Transverse colon (tissue), 4 donors: ENCODE data around the gene RELT. TPM values are rescaled to one million over a fixed set of nuclear protein-coding genes. Genes with fewer than 3 reads are reported as not detected.

ENCODE experiments used
- DNase-seq: peaks from one replicate; pipeline ENCODE4 v3.0.0-alpha.2; 2019
- H3K27ac ChIP-seq, 4 donors: fragments of 200-600 bp; sonication (generic); 2 replicates each; pipeline ENCODE4 v1.5.1; 2016 to 2018; ENCODE audit warnings: inconsistent platforms in 4 of 4
- H3K27me3 ChIP-seq: fragments of 200-600 bp; sonication (generic); 2 replicates; pipeline ENCODE4 v1.5.1; 2017; ENCODE audit warnings: inconsistent platforms
- H3K36me3 ChIP-seq, 4 donors: fragments of 200-600 bp; sonication (generic); 2 replicates each; pipeline ENCODE4 v1.5.1; 2017 to 2019; ENCODE audit warnings: inconsistent platforms in 4 of 4
- H3K4me1 ChIP-seq, 4 donors: fragments of 200-600 bp; sonication (generic); 2 replicates each; pipeline ENCODE4 v1.5.1; 2017 to 2020; ENCODE audit warnings: inconsistent platforms in 4 of 4
- H3K4me3 ChIP-seq, 4 donors: fragments of 200-600 bp; sonication (generic); 1 replicate in 1 of 4; 2 replicates in 3 of 4; pipeline versions ENCODE4 v1.5.1 to v1.6.1; 2017 to 2019; ENCODE audit warnings: inconsistent platforms in 4 of 4
- H3K9me3 ChIP-seq, 2 donors: fragments of 200-600 bp; sonication (generic); 2 replicates each; pipeline ENCODE4 v1.5.1; 2017 to 2019; ENCODE audit warnings: inconsistent platforms in 2 of 2
- CTCF ChIP-seq, 5 experiments: fragments of 200-600 bp in 3 of 5; fragments of 450-650 bp in 2 of 5; sonication (generic) in 3 of 5; IDR thresholded peaks; 1 replicate in 2 of 5; 2 replicates in 3 of 5; pipeline ENCODE4 v1.5.1; 2016 to 2017; ENCODE audit warnings: antibody characterized with exemption in 5 of 5, inconsistent platforms in 3 of 5, mild to moderate bottlenecking in 2 of 5, moderate library complexity in 1 of 5
- EP300 ChIP-seq: sonication (generic); formaldehyde crosslinking; IDR thresholded peaks from one replicate; pipeline ENCODE4 v1.6.1; 2017; ENCODE audit warnings: antibody characterized with exemption, low read depth
- POLR2A ChIP-seq: fragments of 450-650 bp; IDR thresholded peaks from one replicate; pipeline ENCODE4 v1.6.1; 2016; ENCODE audit warnings: antibody characterized with exemption, mild to moderate bottlenecking, moderate library complexity
- POLR2AphosphoS5 ChIP-seq, 3 donors: sonication (generic); formaldehyde crosslinking; IDR thresholded peaks; one replicate each; pipeline ENCODE4 v1.6.1; 2016; ENCODE audit warnings: antibody characterized with exemption in 3 of 3
- WGBS, 2 donors: methylation state at CpG; one replicate each; pipeline ENCODE4 v1.1.5; 2018; ENCODE audit warnings: low coverage in 1 of 2; 5-methylcytosine and 5-hydroxymethylcytosine counted together
- in situ Hi-C, 4 donors: fragments of 200-750 bp; cut with MboI; loops; one replicate each; pipeline versions ENCODE4 v1.15.0 to v1.15.1; 2017; ENCODE audit warnings: low sequenced_read_pairs in 3 of 4, low pct_ligation_motif_present in 1 of 4, low pct_unique_long_range_greater_than_20kb in 1 of 4
- intact Hi-C: fragments of 100-400 bp; cut with DNase I; formaldehyde crosslinking; loops from one replicate; pipeline ENCODE4 v1.15.1; 2023; ENCODE audit warnings: low total_unique reads
- total RNA-seq, 4 donors: library from RNA; depleted of rRNA; stranded (reverse); fragments of >200 nt; gene quantifications; one replicate each; pipeline ENCODE4 v1.1.0, GENCODE V29; 2016

The RELT gene
- total RNA-seq, 4 donors from 2014 or later: 2.0 to 10.1 (median 6.1) TPM

GRCh38 chr11:73401217-73401923 is 25.2 kb downstream of the RELT start:
- no peak overlapping the region for H3K27ac ChIP-seq
- no peaks in the 10 kb centered on the region for H3K4me1 ChIP-seq
- 79% methylated on average over 3 of the region's 3 CpGs; no CpG with 5 or more reads in 1 of the 2 donors for WGBS, 2 donors
- in situ Hi-C loops (loop anchor here in 2 of 4 donors (10.0 kb wide), 1 partner anchor 263 kb away; no protein-coding TSS in a partner anchor), intact Hi-C loops (no loop called here)
- no peaks in the 10 kb centered on the region for H3K9me3 ChIP-seq
- DNase-seq: no peak
- H3K27me3 ChIP-seq: no peaks in the 10 kb centered on the region
- no peaks in the 10 kb centered on the region for H3K36me3 ChIP-seq
- TF ChIP-seq POLR2AphosphoS5 (IDR thresholded peaks at IDR 0.05) (no peak), EP300 (no peak), POLR2A (no peak), CTCF (IDR thresholded peaks at IDR 0.05) (no peak)
- no peak overlapping the region for H3K4me3 ChIP-seq

- H3K4me1 ChIP-seq: no peaks in the 10 kb centered on the region
- intact Hi-C loops (no loop called here), in situ Hi-C loops (loop anchor here in 2 of 4 donors (10.0 kb wide), 1 partner anchor 263 kb away; no protein-coding TSS in a partner anchor)
- no peaks in the 10 kb centered on the region for H3K9me3 ChIP-seq
- no peak overlapping the region for H3K27ac ChIP-seq
- no peaks in the 10 kb centered on the region for H3K36me3 ChIP-seq
- H3K27me3 ChIP-seq: no peaks in the 10 kb centered on the region
- H3K4me3 ChIP-seq: no peak overlapping the region
- TF ChIP-seq POLR2A (no peak), POLR2AphosphoS5 (IDR thresholded peaks at IDR 0.05) (no peak), EP300 (no peak), CTCF (IDR thresholded peaks at IDR 0.05) (no peak)
- DNase-seq: no peak
- WGBS, 2 donors: 89 to 100% methylated on average over 2 to 15 of the region's 15 CpGs
These were observed 26.0 kb downstream of the RELT start for GRCh38 chr11:73401924-73402833.

- Histone ChIP-seq H3K36me3 (no peaks in the 10 kb centered on the region), H3K9me3 (no peaks in the 10 kb centered on the region), H3K4me1 (no peaks in the 10 kb centered on the region), H3K27ac (no peak overlapping the region), H3K27me3 (no peaks in the 10 kb centered on the region), H3K4me3 (no peak overlapping the region)
- DNase-seq: no peak
- TF ChIP-seq POLR2A (no peak), POLR2AphosphoS5 (IDR thresholded peaks at IDR 0.05) (no peak), CTCF (IDR thresholded peaks at IDR 0.05) (no peak), EP300 (no peak)
- 43 to 85% methylated on average over 1 of the region's 1 CpG for WGBS, 2 donors
- intact Hi-C loops (no loop called here), in situ Hi-C loops (loop anchor here in 2 of 4 donors (10.0 kb wide), 1 partner anchor 262 kb away; no protein-coding TSS in a partner anchor)
These were observed 26.6 kb downstream of the RELT start for GRCh38 chr11:73402834-73403185.

GRCh38 chr11:73403541-73403940 is 27.3 kb downstream of the RELT start:
- in situ Hi-C loops (loop anchor here in 2 of 4 donors (10.0 kb wide), 1 partner anchor 261 kb away; no protein-coding TSS in a partner anchor), intact Hi-C loops (no loop called here)
- Histone ChIP-seq H3K27ac (no peak overlapping the region), H3K9me3 (no peaks in the 10 kb centered on the region), H3K36me3 (no peaks in the 10 kb centered on the region), H3K4me3 (no peak overlapping the region), H3K27me3 (no peaks in the 10 kb centered on the region), H3K4me1 (no peaks in the 10 kb centered on the region)
- TF ChIP-seq EP300: no peak
- no peak for TF ChIP-seq POLR2A
- no peak for TF ChIP-seq CTCF (IDR thresholded peaks at IDR 0.05)
- TF ChIP-seq POLR2AphosphoS5 (IDR thresholded peaks at IDR 0.05): no peak
- no peak for DNase-seq
- WGBS, 2 donors: 93% methylated on average over 5 of the region's 5 CpGs; no CpG with 5 or more reads in 1 of the 2 donors
